H7 (cell line): ENCODE data around the gene CRY2. TPM values are rescaled to one million over a fixed set of nuclear protein-coding genes. Genes with fewer than 3 reads are reported as not detected.

Experiments
- DNase-seq: peaks from one replicate; pipeline ENCODE4 v3.0.0; 2012
- H3K27me3 ChIP-seq: 2 replicates; pipeline ENCODE4 v1.6.0; 2011; ENCODE audit warnings: mild to moderate bottlenecking, low read length; ENCODE audit not compliant: control insufficient read depth, insufficient read depth
- H3K36me3 ChIP-seq: replicated peaks from 2 replicates; pipeline ENCODE4 v1.5.1; 2011; ENCODE audit warnings: low read length; ENCODE audit not compliant: control insufficient read depth, insufficient read depth
- H3K4me3 ChIP-seq: 2 replicates; pipeline ENCODE4 v1.5.1; 2011; ENCODE audit warnings: low read depth, mild to moderate bottlenecking, control low read depth, low read length, moderate library complexity; ENCODE audit not compliant: insufficient read depth
- total RNA-seq: library from RNA; depleted of rRNA; stranded (reverse); fragments of >200 nt; shearing (Covaris generic); gene quantifications from 2 replicates; pipeline ENCODE4 v1.2.3, GENCODE V29; 2014

Gene CRY2
- total RNA-seq, 1 experiment from 2014 or later, result 16.0 TPM

DNA sequence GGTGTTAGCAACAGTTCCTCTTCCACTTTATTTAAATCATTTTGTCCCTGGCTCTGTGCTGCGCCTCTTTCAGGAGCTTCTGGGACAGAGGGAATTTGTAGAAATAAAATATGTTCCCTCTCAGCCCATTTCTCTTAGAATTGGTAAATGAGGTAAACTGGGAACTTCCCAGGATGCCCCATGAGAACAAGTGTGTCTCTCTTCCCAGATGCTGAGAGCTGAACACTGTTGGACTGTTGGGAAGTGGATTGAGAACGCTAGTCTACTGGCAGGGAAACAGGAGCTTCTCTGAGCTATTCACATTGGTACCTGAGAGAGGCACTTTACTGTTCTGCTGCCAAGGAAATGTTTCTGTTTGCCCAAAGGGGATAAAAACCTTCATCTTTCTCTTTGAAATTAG is 4.0 kb downstream of the CRY2 start:
- H3K36me3 ChIP-seq, result no peaks in the 10 kb centered on the region; the same call in 1 of the 2 replicates
- peaks cover 4% of the 10 kb centered on the region for H3K27me3 ChIP-seq
- H3K4me3 ChIP-seq, result no peak overlapping the region
- DNase-seq, result no peak

DNA sequence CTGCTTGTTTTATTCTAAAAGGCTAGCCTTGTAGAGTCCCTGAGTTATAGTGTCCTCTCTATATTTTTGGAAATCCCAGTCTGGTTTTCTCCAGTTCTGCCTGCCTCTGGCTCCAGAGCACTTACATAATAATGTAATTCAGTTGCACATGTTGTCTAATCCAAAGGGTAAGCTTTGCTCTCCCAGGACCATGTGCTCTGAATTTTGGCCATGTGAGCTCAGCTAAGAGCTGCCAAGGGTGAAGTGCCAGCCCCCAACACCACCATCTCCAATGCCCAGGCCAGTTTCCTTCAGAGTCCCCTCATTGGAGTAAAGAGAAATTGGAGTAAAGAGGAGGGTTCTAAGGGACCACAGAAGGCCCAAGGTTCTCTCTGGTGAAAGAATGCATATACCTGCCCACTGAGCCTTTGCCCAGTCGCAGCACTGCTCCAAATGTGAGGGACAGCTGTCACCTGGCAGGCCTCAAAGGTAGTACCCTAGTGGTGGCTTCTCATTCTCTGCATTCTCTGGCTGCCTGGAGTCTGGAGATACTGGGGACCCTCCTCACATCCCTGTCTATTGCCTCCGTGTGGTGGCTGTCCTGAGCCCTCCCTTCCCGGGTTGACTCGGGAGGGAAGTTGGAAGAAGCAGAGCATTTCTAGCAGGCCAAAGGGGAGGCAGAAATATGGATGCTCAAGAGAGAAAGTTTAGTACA is 4.9 kb downstream of the CRY2 start:
- H3K27me3 ChIP-seq, result no peaks in the 10 kb centered on the region; the same call in 1 of the 2 replicates
- no peak overlapping the region for H3K4me3 ChIP-seq
- DNase-seq, result peak; percentile 61
- H3K36me3 ChIP-seq, result no peaks in the 10 kb centered on the region; the same call in 1 of the 2 replicates

DNA sequence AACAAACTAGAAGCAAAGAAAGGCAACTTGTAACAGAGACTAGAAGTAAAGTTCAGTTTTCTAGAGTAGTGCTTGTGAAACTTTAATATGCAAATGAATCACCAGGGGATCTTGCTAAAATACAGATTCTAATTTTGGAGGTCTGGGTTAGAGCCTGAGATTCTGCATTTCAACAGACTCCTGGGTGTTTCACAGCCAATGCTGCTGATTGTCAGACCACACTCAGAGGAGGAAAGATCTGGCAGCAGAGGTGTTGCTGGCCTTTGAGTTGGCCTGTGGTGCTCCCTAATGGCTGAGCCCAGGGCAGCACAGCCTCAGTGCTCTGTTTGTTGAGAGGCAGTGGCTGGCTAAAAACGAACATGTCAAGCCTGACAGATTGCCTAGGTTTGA is 5.4 kb downstream of the CRY2 start:
- no peak overlapping the region for H3K4me3 ChIP-seq

DNA sequence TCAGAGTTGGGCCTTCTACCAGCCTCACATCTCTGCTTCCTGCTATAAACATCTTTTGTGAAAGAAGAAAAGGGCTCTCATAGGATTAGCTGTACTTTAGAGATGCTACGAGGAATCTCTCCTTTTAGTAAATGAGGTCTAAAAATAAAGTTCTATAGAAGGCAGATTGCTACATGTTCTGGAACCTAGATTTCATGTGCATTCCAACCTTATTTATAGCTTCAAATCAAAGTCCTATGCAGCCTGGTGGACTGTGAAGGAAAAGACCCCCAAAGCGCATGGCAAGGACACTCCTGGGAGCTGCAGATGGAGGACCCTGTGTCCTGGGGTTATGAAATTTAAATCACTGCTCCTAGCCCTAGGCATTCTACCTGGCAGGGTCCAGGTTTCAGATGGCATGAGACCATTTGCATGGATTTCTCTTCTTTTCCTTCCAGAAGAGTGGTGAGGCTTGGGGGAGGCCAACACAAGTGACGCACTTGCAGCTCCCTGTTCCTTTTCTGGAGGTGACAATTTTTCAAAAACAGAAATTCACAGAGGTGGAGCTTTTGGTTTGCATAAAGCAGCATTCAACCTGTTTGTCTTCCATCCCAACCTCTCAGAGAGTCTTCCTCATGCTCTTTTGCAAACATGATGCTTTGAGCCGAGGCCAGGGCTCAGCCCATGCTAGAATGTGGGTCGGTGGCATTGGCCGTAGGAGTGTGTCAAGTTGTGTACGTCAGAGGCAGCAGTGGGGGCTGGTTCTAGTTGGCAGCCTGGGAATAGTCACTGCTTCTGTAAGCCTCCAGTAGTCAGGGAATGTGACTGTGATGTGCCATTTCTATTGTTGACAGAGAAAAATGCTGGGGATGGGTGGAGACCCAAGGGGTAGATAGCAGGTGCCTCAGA is 6.3 kb downstream of the CRY2 start:
- no peak overlapping the region for H3K4me3 ChIP-seq
- H3K36me3 ChIP-seq, result peaks cover 1% of the 10 kb centered on the region; the same call in 1 of the 2 replicates

More for the DNA sequence above, 5.4 kb downstream of the CRY2 start:
- Histone ChIP-seq H3K27me3 (no peaks in the 10 kb centered on the region; the same call in 1 of the 2 replicates), H3K36me3 (peaks cover under 1% of the 10 kb centered on the region)
- DNase-seq, result peak; percentile 71

DNA sequence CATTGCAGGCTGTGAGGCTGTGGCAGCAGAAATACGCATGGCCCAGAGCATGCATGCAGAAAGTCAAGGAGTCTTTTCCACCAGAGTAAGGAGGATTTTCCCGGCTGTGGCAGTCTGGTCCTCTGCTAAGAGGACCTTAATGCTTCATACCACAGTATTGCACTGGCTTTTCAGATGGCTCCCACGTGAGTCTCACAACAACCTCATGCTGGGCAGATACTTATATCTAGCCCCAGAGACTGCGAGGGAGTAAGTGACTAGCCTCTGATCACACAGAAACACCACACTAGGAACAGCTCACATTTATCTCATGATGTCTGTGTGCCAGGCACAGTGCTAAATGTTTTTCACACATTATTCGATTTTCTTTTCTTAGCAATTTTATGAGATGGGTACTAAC is 8.0 kb downstream of the CRY2 start:
- peaks cover 1% of the 10 kb centered on the region; the same call in 1 of the 2 replicates for H3K36me3 ChIP-seq
- H3K4me3 ChIP-seq, result no peak overlapping the region
- no peak for DNase-seq
- H3K27me3 ChIP-seq, result no peaks in the 10 kb centered on the region

More for the DNA sequence above, 6.3 kb downstream of the CRY2 start:
- no peak for DNase-seq
- H3K27me3 ChIP-seq, result no peaks in the 10 kb centered on the region; the same call in 1 of the 2 replicates

DNA sequence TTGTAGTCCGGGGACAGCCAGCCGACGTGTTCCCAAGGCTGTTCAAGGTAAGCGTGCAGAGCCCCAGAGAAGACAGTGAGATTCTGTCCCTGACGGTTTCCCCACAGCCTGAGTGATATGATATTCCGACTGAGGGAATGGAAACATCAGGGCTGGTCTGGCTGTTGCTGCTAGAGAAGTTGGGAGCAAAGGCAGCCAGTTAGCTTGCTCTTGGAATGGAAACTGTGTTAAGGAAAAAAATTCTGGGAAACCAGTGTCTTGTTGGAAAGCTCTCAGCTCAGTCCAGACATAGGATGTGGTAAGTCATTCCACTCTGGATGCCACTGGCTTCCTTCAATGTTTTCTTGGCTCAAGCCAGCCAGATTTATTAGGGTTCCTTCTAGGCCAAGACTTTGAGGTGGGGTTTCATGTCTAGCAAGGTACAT is 8.8 kb downstream of the CRY2 start:
- Histone ChIP-seq H3K4me3 (no peak overlapping the region), H3K36me3 (peaks cover 7% of the 10 kb centered on the region), H3K27me3 (no peaks in the 10 kb centered on the region)
- no peak for DNase-seq

DNA sequence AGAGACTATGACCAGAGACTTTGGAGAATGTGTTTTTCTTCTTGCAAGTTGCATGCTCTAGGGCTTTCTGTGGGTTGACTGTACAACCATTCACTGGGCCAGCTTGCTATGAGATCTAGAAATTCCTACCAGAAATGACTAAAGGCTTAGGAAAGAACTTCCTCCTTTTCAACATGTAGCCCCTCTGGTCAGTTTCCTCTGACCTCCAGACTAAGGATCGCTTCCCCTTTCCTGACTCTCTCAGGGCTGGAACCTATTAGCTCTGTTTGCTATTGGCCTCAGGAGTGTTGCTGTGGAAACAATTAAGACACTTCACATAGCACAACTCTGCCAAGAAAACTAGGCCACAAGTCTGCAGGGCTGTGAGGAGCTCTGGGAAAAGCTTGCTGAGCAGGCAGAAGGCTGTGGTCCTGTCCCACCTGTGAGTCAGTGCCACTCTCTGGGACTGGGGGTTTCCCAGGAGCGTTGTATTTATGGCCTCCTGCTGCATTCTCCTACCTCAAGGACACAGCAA is 10.7 kb downstream of the CRY2 start:
- no peak for DNase-seq
- H3K36me3 ChIP-seq, result peaks cover 15% of the 10 kb centered on the region
- H3K4me3 ChIP-seq, result no peak overlapping the region
- no peaks in the 10 kb centered on the region for H3K27me3 ChIP-seq

DNA sequence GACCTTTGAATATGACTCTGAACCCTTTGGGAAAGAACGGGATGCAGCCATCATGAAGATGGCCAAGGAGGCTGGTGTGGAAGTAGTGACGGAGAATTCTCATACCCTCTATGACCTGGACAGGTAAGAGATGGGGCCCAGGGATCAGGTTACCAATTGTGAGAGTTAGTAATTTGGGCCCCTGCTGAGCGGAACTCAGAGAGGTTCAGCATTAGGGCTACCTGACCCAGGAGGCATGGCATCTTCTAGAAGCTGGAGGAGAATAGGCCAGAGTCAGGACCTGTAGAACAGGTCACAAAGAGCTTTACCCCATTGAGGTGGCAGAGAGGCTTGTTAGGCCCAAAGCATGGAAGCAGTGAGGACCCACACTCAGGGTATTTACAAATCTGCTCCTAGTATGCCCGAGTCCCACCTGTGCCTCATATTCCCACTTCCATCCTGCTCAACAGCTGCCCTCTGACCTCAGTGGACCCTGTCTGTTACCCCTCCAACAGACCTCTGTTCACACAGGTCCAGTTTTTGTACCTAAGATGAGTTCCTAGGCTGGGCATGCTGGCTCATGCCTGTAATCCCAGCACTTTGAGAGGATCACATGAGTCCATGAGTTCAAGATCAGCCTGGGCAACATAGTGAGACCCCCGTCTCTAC is 11.6 kb downstream of the CRY2 start:
- Histone ChIP-seq H3K36me3 (peaks cover 18% of the 10 kb centered on the region), H3K27me3 (no peaks in the 10 kb centered on the region), H3K4me3 (no peak overlapping the region)
- DNase-seq, result no peak

DNA sequence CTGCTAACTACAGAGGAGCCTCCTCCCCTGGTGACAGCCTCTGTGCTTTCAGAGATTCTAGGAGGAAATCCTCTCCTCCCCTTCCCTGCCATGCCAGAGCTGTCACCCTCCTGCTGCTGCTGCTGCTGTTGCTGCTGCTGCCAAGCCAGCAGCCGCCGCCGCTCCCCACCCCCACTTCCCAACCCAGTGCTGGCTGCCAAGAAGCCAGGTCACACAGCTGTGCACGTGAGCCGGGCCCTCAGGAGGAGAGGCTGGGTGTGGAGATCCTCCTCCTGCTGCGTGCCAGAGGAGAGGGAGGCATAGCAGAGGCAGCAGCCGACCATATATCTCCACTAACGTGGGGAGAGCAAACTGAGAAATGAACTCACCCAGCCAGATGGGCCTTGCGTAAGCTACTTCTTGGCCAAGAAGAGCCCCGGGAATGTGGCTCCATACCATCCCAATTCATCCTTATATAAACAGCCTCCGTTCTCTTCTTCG is 12.4 kb downstream of the CRY2 start:
- no peak overlapping the region for H3K4me3 ChIP-seq
- DNase-seq, result peak; percentile 87
- H3K27me3 ChIP-seq, result no peaks in the 10 kb centered on the region
- peaks cover 19% of the 10 kb centered on the region for H3K36me3 ChIP-seq

DNA sequence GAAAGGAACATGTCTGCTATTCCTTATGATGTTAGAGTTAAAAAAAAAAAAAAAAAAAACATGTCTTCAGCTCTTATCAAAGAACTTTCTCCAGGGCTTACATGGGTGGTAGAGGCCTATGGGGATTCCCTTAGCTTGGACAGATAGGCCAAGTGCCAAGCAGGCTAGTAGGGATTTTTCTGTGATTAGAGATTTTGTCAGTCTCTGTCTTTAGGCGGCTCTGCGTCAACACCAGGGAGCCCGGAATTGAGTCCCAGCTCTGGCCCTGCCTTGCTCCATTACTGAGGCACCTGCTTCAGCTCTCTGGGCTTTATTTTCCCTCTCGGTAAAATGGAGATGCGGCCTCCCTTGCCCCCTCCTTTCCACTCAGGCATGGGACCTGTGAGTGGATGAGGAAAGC is 13.1 kb downstream of the CRY2 start:
- DNase-seq, result no peak
- peaks cover 19% of the 10 kb centered on the region for H3K36me3 ChIP-seq
- no peaks in the 10 kb centered on the region for H3K27me3 ChIP-seq
- H3K4me3 ChIP-seq, result no peak overlapping the region

DNA sequence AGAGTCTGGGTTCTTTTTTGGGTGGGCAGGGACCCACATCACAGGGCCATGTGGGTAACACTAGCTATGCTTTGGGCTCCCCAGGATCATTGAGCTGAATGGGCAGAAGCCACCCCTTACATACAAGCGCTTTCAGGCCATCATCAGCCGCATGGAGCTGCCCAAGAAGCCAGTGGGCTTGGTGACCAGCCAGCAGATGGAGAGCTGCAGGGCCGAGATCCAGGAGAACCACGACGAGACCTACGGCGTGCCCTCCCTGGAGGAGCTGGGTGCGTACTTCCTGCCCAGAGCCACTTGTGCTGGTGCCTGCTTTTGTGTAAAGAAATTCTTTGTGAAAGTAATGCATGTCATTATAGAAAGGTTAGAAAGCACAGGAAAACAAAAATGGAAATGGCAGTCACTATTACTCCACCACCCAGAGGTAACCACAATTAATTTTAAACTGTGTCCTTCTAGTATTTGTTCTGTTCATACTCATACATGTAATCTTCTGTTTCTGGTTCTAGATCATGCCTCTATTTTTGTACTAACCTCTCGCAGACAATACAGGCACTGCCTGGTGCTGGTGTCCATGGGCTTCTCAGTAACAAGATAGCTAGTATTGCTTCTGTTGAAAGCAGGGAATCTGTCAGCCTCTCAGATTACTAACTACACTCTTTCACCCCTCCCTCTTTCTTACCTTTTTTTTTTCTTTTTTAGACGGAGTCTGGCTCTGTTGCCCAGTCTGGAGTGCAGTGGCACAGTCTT is 13.7 kb downstream of the CRY2 start:
- no peak for DNase-seq
- Histone ChIP-seq H3K4me3 (no peak overlapping the region), H3K36me3 (peaks cover 19% of the 10 kb centered on the region), H3K27me3 (no peaks in the 10 kb centered on the region)

DNA sequence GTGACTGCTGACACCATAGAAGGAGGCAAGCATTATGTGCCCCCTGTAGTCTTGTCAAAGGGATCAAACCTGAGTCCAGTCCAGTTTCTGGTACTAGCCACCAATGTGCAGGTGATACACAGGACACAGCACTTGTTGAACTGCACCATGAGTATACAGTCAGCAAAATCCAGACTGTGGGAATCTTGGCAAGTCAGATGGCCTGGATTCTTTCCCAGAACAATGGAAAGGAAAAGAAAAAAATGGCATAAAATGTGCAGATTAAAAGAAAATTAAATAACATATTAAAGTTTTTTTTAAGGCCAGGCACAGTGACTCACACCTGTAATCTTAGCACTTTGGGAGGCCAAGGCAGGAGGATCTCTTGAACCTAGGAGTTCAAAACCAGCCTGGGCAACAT is 16.8 kb downstream of the CRY2 start:
- Histone ChIP-seq H3K27me3 (no peaks in the 10 kb centered on the region), H3K36me3 (peaks cover 22% of the 10 kb centered on the region), H3K4me3 (no peak overlapping the region)
- no peak for DNase-seq

DNA sequence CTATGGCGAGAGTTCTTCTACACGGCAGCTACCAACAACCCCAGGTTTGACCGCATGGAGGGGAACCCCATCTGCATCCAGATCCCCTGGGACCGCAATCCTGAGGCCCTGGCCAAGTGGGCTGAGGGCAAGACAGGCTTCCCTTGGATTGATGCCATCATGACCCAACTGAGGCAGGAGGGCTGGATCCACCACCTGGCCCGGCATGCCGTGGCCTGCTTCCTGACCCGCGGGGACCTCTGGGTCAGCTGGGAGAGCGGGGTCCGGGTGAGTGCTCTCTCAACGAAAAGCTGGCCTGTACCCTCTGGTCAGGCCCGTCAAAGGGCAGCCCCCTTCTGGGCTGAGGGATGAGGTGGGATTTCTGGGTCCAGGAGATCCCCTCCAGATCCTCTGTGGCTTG is 22.3 kb downstream of the CRY2 start:
- Histone ChIP-seq H3K27me3 (no peaks in the 10 kb centered on the region), H3K36me3 (peaks cover 19% of the 10 kb centered on the region), H3K4me3 (no peak overlapping the region)
- no peak for DNase-seq

DNA sequence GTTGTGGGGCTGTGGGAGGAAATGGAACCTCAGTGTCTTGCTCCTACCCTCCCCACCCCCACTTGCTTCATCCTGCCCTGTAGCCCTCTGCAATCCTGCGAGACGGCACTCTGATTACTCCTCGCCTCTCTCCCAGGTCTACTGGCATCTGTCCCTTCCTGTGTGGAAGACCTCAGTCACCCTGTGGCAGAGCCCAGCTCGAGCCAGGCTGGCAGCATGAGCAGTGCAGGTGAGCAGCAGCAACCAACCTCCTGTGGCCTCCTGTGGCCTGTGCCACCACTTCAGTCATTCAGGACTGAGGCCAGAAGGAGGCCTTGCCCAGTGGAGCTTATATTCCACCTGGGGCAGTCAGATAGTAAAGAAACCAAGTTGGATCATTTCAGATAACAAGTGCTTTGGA is 23.4 kb downstream of the CRY2 start:
- DNase-seq, result no peak
- H3K4me3 ChIP-seq, result no peak overlapping the region
- H3K27me3 ChIP-seq, result no peaks in the 10 kb centered on the region
- H3K36me3 ChIP-seq, result peaks cover 19% of the 10 kb centered on the region
